Muscle layer of duodenum (tissue), 2 donors: ENCODE data around the gene ACOXL.

ENCODE experiments used
- H3K27ac ChIP-seq: one replicate; pipeline ENCODE4 v1.7.0; 2013; ENCODE audit warnings: mild to moderate bottlenecking, low read length
- H3K27me3 ChIP-seq: one replicate; pipeline ENCODE4 v1.7.0; 2013; ENCODE audit warnings: low read depth, mild to moderate bottlenecking, control low read depth, low read length
- H3K36me3 ChIP-seq, 2 donors: one replicate each; pipeline ENCODE4 v1.7.0; 2013; ENCODE audit warnings: low read length in 2 of 2, control low read depth in 1 of 2, mild to moderate bottlenecking in 1 of 2; ENCODE audit not compliant: insufficient read depth in 2 of 2, control insufficient read depth in 1 of 2
- H3K4me1 ChIP-seq, 2 donors: one replicate each; pipeline ENCODE4 v1.7.0; 2013; ENCODE audit warnings: low read length in 2 of 2, mild to moderate bottlenecking in 2 of 2, control low read depth in 1 of 2, moderate library complexity in 1 of 2; ENCODE audit not compliant: insufficient read depth in 2 of 2, control insufficient read depth in 1 of 2
- H3K4me3 ChIP-seq, 2 donors: one replicate each; pipeline ENCODE4 v1.7.0; 2013; ENCODE audit warnings: low read length in 2 of 2, low read depth in 1 of 2, mild to moderate bottlenecking in 1 of 2
- H3K9me3 ChIP-seq, 2 donors: one replicate each; pipeline ENCODE4 v1.7.0; 2013; ENCODE audit warnings: low read length in 2 of 2, control low read depth in 1 of 2, mild to moderate bottlenecking in 1 of 2; ENCODE audit not compliant: control insufficient read depth in 1 of 2
- donor health status: healthy.

ACOXL gene

DNA sequence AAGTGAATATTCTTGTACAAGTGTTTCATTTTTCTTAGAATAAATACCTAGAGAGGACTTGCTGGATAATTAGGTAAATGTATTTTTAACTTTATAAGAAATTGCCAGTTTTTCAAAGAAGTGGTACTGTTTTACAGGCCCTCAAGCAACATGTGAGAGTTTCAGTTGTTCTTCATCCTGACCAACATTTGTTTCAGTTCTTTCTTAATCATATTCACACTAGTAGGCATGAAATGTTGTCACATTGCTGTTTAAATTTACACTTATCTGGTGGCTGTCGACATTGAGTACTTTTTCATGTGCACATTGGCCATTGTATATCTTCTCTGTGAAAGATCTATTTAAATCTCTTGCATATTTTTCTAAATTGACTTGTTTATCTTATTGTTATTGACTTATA is 178.1 kb downstream of the ACOXL start:
- Histone ChIP-seq H3K27ac (no peak overlapping the region), H3K9me3 (peaks cover 0 to 8% of the 10 kb centered on the region in 2 donors), H3K36me3 (no peaks in the 10 kb centered on the region), H3K4me1 (no peaks in the 10 kb centered on the region), H3K4me3 (no peak overlapping the region), H3K27me3 (no peaks in the 10 kb centered on the region)

DNA sequence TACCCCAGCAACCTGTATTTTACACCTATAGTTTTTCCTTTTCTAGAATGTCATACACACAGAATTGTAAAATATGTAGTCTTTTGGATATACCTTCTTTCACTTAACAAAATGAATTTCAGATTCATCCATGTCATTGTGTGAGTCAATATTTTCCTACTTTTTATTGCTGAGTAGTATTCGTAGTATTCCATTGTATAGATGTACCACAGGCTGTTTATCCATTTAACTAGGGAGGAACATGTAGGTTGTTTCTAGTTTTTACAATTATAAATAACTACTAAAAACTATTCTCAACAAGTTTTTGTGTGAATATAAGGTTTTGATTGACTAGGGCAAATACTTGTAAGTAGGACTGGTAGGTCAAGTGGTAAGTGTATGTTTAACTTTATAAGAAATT is 187.4 kb downstream of the ACOXL start:
- Histone ChIP-seq H3K4me3 (no peak overlapping the region), H3K27ac (no peak overlapping the region), H3K36me3 (no peaks in the 10 kb centered on the region), H3K27me3 (no peaks in the 10 kb centered on the region), H3K4me1 (no peaks in the 10 kb centered on the region), H3K9me3 (peaks cover 0 to 3% of the 10 kb centered on the region in 2 donors)

DNA sequence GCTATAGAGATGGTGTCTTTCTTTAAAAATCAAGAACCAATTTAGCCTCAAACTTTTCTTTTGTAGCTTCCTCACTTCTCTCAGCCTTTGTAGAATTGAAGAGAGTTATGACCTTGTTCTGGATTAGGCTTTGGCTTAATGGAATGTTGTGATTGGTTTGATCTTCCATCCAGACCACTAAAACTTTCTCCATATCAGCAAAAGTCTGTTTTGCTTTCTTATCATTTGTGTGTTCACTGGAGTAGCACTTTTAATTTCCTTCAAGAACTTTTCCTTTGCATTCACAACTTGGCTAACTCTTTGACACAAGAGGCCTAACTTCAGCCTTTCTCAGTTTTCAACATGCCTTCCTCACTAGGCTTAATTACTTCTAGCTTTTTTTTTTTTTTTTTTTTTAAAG is 193.1 kb downstream of the ACOXL start:
- H3K27ac ChIP-seq: no peak overlapping the region
- H3K27me3 ChIP-seq: no peaks in the 10 kb centered on the region
- no peak overlapping the region for H3K4me3 ChIP-seq
- H3K4me1 ChIP-seq: no peaks in the 10 kb centered on the region
- H3K36me3 ChIP-seq: no peaks in the 10 kb centered on the region
- peaks cover 0 to 10% of the 10 kb centered on the region in 2 donors for H3K9me3 ChIP-seq

DNA sequence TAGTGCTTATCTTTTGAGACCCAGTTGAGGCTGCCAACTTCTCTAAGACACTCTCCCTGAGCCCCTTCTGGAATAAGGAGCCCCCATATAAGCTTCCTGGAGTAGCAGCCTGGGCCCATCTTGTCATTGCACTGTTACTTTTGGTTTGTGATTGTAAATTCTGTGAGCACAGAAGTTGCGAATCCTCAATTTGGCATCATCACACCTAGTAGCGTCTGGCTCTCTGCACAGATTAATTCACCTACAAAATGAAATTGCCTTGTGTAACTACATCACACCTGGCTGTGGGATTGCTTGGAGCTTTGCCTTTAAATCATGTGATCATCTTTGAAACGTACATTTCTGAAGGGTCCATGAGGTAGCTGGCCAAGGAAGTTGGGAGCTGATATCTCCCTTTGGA is 195.2 kb downstream of the ACOXL start:
- no peaks in the 10 kb centered on the region for H3K4me1 ChIP-seq
- H3K4me3 ChIP-seq: no peak overlapping the region
- H3K27ac ChIP-seq: no peak overlapping the region
- no peaks in the 10 kb centered on the region for H3K36me3 ChIP-seq
- H3K27me3 ChIP-seq: no peaks in the 10 kb centered on the region
- H3K9me3 ChIP-seq: peaks cover 0 to 10% of the 10 kb centered on the region in 2 donors

DNA sequence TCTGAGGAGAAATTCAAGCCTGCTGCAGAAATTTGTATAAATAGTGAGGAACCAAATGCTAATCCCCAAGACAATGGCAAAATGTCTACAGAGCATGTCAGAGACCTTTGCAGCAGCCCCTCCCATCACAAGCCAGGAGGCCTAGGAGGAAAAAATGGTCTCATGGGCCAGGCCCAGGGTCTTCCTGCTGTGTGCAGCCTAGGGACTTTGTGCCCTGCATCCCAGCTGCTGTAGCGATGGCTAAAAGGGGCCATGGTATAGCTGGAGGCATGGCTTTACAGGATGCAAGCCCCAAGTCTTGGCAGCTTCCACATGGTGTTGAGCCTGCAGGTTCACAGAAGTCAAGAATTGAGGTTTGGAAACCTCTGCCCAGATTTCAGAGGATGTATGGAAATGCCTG is 197.2 kb downstream of the ACOXL start:
- Histone ChIP-seq H3K27me3 (no peaks in the 10 kb centered on the region), H3K4me1 (no peaks in the 10 kb centered on the region), H3K4me3 (no peak overlapping the region), H3K36me3 (no peaks in the 10 kb centered on the region), H3K9me3 (peaks cover 0 to 10% of the 10 kb centered on the region in 2 donors), H3K27ac (no peak overlapping the region)

DNA sequence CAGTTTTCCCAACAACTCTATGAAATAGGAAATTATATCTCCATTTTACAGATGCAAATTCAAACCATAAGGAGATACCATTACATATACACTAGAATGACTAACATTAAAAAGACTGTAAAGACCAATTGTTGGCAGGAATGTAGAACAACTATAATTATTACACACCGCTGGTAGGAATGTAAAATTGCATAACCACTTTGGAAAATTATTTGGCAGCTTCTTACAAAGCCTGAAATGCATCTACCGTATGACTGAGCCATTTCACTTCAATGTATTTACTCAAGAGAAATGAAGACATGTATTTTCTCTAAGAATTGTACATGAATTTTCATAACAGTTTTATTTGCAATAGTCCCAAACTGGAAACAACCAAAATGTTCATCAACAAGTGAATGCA is 199.3 kb downstream of the ACOXL start:
- H3K27me3 ChIP-seq: no peaks in the 10 kb centered on the region
- H3K4me3 ChIP-seq: no peak overlapping the region
- H3K4me1 ChIP-seq: no peaks in the 10 kb centered on the region
- peaks cover 0 to 10% of the 10 kb centered on the region in 2 donors for H3K9me3 ChIP-seq
- no peaks in the 10 kb centered on the region for H3K36me3 ChIP-seq
- H3K27ac ChIP-seq: no peak overlapping the region

DNA sequence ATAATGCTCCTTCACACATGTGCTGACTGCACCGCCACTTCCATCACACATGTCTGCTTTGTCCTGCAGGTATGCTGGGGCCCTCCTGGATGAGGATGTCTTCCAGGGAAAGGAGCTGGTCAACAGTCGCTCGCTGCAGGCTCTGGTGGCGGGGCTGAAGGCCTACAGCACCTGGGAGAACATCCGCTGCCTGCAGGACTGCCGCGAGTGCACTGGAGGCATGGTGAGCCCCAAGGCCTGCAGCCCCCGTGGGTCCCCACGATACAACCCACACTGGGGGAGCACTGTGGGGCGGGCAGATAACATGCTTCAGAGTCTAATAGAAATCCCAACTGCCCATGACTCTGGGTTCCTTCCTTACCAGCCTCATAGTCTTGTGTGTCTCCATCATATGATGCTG is 201.0 kb downstream of the ACOXL start:
- H3K4me3 ChIP-seq: no peak overlapping the region
- no peaks in the 10 kb centered on the region for H3K4me1 ChIP-seq
- no peaks in the 10 kb centered on the region for H3K36me3 ChIP-seq
- no peaks in the 10 kb centered on the region for H3K27me3 ChIP-seq
- no peak overlapping the region for H3K27ac ChIP-seq
- H3K9me3 ChIP-seq: peaks cover 0 to 10% of the 10 kb centered on the region in 2 donors

DNA sequence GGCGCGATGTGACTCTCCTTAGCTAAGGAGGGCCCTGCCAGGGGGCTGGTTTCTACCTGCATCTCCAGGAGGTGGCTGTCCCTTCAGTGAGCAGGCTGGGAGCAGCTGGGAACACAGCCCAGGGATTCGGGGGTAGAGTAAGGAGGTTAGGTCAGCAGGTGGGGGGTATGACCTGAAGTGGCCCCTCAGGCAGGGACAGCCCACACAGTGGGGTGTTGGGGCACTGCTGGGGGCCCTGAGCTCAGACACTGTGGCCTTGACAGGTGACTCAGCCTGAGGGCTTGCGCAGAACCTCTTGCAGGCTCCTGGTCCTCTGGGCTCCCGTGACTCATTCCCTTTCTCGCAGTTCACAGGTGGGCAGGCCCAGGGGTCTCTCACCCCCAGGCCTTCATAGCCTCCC is 202.6 kb downstream of the ACOXL start:
- H3K27ac ChIP-seq: no peak overlapping the region
- H3K27me3 ChIP-seq: no peaks in the 10 kb centered on the region
- H3K4me3 ChIP-seq: no peak overlapping the region
- H3K4me1 ChIP-seq: no peaks in the 10 kb centered on the region
- peaks cover 0 to under 1% of the 10 kb centered on the region in 2 donors for H3K9me3 ChIP-seq
- no peaks in the 10 kb centered on the region for H3K36me3 ChIP-seq

DNA sequence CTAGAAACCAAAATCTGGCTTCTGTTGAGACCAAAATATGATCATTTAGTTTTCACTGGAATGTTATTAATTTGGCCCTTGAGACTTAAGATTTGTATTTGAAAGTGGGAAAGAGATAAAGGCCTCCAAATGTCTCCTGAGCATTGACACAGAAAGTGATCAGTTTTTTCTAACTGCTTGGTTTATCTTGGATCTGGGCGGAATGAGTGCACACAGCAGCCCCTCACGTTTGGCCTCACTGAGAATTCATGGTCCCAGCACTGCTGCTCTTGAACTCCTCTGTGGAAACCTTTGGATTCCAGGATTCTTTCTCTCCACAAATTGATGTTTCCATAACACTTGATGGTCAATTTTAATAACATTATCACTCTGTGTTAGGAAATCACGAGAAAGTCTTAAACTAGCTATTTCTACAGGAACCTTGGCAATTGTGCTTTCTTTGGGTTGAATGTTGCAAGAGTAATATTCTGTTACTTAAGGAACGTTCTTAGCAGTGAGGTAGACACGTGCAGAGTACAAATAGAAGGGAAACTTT is 208.1 kb downstream of the ACOXL start:
- Histone ChIP-seq H3K4me3 (no peak overlapping the region), H3K27me3 (no peaks in the 10 kb centered on the region), H3K27ac (no peak overlapping the region), H3K4me1 (no peaks in the 10 kb centered on the region), H3K9me3 (no peaks in the 10 kb centered on the region), H3K36me3 (no peaks in the 10 kb centered on the region)

DNA sequence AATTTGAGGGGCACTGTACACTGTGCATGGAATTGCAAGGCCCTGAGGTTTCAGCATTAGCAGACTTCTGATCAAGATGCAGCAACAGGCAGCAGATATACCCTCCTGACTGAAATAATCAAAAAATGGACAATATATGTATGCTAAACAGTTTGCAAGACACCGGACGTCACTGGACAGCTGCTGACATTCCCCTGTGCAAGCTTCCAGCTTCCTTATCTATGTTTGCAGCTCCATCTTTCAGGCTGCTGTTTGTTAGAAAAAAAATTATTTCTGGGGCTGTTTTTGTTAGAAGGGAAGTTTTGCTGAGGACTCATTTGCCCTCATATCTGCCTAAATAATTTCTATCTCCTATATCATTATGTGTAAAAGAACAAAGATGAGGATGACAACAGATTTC is 208.9 kb downstream of the ACOXL start:
- H3K4me1 ChIP-seq: no peaks in the 10 kb centered on the region
- no peaks in the 10 kb centered on the region for H3K36me3 ChIP-seq

DNA sequence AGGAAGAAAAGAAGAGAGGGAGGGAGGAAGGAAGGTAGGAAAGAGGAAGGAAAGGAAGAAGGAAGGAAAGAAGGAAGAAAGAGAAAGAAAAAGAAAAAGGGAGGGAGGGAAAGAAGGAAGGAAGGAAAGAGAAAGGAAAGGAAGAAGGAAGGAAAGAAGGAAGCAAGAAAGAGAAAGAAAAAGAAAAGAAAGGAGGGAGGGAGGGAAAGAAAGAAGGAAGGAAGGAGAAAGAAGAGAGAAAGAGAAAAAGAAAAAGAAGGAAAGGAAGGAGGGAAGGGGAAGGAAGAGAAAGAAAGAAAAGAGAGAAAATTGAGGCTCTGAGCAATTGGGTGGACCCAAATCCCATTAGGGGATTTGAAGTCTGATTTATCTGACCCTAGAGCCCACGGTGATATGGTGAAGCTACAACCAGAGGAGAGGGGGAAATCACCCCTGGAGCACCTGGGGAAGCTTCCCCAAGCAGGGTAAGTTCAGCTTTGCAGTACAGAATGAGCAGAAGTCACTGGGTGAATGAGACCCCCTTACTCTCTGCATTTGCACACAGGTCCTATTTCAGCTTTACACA is 210.8 kb downstream of the ACOXL start:
- no peak overlapping the region for H3K27ac ChIP-seq
- no peaks in the 10 kb centered on the region for H3K9me3 ChIP-seq
- H3K4me3 ChIP-seq: no peak overlapping the region
- no peaks in the 10 kb centered on the region for H3K27me3 ChIP-seq
- no peaks in the 10 kb centered on the region for H3K36me3 ChIP-seq
- no peaks in the 10 kb centered on the region for H3K4me1 ChIP-seq

More for the DNA sequence above, 208.9 kb downstream of the ACOXL start:
- H3K27ac ChIP-seq: no peak overlapping the region
- H3K27me3 ChIP-seq: no peaks in the 10 kb centered on the region
- no peak overlapping the region for H3K4me3 ChIP-seq
- H3K9me3 ChIP-seq: no peaks in the 10 kb centered on the region

DNA sequence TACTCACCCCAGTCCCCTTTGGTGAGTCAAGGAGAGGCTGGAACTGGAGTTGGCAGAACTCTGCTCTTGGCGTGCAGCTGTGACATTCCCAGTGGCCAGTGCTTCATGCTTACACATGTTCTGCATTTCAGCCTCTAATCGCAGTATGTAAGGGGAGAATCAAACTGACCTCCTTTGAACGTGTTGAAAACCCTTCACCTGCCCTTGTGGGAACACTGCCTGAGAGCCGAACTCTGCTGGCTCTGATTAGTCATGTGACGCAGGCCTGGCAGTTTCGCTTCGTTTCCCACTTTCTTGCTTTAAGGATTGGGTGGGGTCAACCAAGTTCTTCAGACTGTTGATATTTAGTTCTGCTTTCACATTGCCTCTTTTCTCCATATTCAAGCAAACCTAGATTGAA is 214.5 kb downstream of the ACOXL start:
- Histone ChIP-seq H3K27ac (no peak overlapping the region), H3K9me3 (no peaks in the 10 kb centered on the region), H3K36me3 (no peaks in the 10 kb centered on the region), H3K27me3 (no peaks in the 10 kb centered on the region), H3K4me1 (no peaks in the 10 kb centered on the region), H3K4me3 (no peak overlapping the region)
